ENCODE results near the gene ANKRD26. TPM values are rescaled to one million over a fixed set of nuclear protein-coding genes. Genes with fewer than 3 reads are reported as not detected.

The ANKRD26 gene
- total and polyA plus RNA-seq, 9 of the 15 experiments (the other 6 are each of a cell fraction or from before 2014, with no cell fraction given): 2.3 to 12.3 (median 4.9) TPM

DNA sequence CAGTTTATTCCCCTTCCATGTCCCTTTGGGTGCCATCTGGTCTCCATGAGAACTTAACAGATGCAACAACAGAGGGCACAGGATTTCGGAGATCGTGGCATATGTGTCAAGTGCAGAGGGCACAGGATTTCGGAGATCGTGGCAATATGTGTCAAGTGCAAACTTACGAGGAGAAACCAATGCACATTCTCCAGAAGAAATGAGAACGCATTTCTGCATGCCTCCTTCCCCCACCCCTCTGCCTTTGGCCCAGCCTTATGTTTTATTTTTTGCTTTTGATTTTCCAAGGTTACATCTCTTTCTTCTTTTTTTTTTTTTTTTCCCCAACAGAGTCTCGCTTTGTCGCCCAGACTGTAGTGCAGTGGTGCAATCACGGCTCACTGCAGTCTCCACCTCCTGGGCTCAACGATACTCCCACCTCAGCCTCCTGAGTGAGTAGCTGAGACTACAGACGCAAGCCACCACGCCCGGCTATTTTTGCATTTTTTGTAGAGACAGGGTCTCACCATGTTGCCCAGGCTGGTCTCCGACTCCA lies 586 bp upstream of the ANKRD26 start:
- Histone ChIP-seq H3K4me2 (ENCODE audit: insufficient read depth, low read length) (peak overlapping the region; percentile 90), H3K27ac (ENCODE audit: extremely low read depth, low read depth, low read length) (no peak overlapping the region), H3K79me2 (ENCODE audit: control insufficient read depth, insufficient read depth, low read length) (peaks cover 7% of the 10 kb centered on the region; the same call in 2 of the 3 replicates), H3K9ac (ENCODE audit: insufficient read depth in 1 of 2, low read depth in 2 of 2, low read length in 2 of 2) (peak overlapping the region; percentile 78 to 95; a peak in 3 of 4 replicates), H4K20me1 (replicated peaks; ENCODE audit: control insufficient read depth, insufficient read depth, low read length) (no peaks in the 10 kb centered on the region), H3K4me3 (peak overlapping the region; percentile 67), H3K9me3 (replicated peaks; ENCODE audit: control insufficient read depth, insufficient read depth, low read depth, low read length) (no peaks in the 10 kb centered on the region), H2AFZ (ENCODE audit: low read depth, low read length) (peak overlapping the region; percentile 99), H3K36me3 (ENCODE audit: control insufficient read depth, insufficient read depth, low read length) (no peaks in the 10 kb centered on the region), H3K4me1 (replicated peaks in 1 of 2; ENCODE audit: control insufficient read depth in 2 of 2, insufficient read depth in 2 of 2, low read length in 2 of 2) (peaks cover 0 to 5% of the 10 kb centered on the region in 2 experiments; a peak in 2 of 5 replicates), H3K27me3 (ENCODE audit: control insufficient read depth in 2 of 2, insufficient read depth in 2 of 2, low read length in 2 of 2) (no peaks in the 10 kb centered on the region), H3K9me1 (ENCODE audit: control insufficient read depth, insufficient read depth, low read length) (no peaks in the 10 kb centered on the region)
- ATAC-seq: no peak; the same call in 2 of the 3 replicates
- intact Hi-C loops (cut with micrococcal nuclease) (no loop called here), in situ Hi-C loops (cut with MboI) (no loop called here)
- no TSS peak for BruUV-seq (replicated peaks)
- DNase-seq (ENCODE audit: extremely low read depth in 1 of 4, low spot score in 3 of 4): peak in 1 of 4 experiments; percentile 9
- ChIA-PET POLR2A (interaction anchor here (0.6 to 1.8 kb wide), 5 partner anchors 10 to 67 kb away, joined by 3 to 5 read pairs (median 3); partner anchors contain the start of gene YME1L1), CTCF (ENCODE audit: low intra/inter-chr PET ratio) (no interaction called here)
- FAIRE-seq: no peak
- 19% methylated on average over 14 of the region's 14 CpGs for WGBS (ENCODE audit: insufficient coverage, low coverage, missing lambda C conversion rate)
- no peak for TF ChIP-seq ZNF76 (CRISPR knock-in tag; IDR thresholded peaks at IDR 0.05; ENCODE audit: borderline replicate concordance)
- TF ChIP-seq, protein P1, sequence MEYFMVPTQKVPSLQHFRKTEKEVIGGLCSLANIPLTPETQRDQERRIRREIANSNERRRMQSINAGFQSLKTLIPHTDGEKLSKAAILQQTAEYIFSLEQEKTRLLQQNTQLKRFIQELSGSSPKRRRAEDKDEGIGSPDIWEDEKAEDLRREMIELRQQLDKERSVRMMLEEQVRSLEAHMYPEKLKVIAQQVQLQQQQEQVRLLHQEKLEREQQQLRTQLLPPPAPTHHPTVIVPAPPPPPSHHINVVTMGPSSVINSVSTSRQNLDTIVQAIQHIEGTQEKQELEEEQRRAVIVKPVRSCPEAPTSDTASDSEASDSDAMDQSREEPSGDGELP (CRISPR knock-in tag; IDR thresholded peaks at IDR 0.05; ENCODE audit: borderline replicate concordance): no peak
- peak; percentile 26 for TF ChIP-seq SAP30 (IDR thresholded peaks at IDR 0.05; ENCODE audit: borderline replicate concordance, insufficient read depth, low read depth, low read length, poor library complexity, severe bottlenecking)
- TF ChIP-seq, protein P2, sequence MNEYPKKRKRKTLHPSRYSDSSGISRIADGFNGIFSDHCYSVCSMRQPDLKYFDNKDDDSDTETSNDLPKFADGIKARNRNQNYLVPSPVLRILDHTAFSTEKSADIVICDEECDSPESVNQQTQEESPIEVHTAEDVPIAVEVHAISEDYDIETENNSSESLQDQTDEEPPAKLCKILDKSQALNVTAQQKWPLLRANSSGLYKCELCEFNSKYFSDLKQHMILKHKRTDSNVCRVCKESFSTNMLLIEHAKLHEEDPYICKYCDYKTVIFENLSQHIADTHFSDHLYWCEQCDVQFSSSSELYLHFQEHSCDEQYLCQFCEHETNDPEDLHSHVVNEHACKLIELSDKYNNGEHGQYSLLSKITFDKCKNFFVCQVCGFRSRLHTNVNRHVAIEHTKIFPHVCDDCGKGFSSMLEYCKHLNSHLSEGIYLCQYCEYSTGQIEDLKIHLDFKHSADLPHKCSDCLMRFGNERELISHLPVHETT (CRISPR knock-in tag; conservative IDR thresholded peaks at IDR 0.05 in 1 of 2, IDR thresholded peaks at IDR 0.05 in 1 of 2): no peak
- no peak for TF ChIP-seq SMARCC2 (IDR thresholded peaks at IDR 0.05; ENCODE audit: low read depth)
- TF ChIP-seq SMAD4 (CRISPR knock-in tag; conservative IDR thresholded peaks at IDR 0.05): no peak
- TF ChIP-seq, protein P3, sequence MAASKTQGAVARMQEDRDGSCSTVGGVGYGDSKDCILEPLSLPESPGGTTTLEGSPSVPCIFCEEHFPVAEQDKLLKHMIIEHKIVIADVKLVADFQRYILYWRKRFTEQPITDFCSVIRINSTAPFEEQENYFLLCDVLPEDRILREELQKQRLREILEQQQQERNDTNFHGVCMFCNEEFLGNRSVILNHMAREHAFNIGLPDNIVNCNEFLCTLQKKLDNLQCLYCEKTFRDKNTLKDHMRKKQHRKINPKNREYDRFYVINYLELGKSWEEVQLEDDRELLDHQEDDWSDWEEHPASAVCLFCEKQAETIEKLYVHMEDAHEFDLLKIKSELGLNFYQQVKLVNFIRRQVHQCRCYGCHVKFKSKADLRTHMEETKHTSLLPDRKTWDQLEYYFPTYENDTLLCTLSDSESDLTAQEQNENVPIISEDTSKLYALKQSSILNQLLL (CRISPR knock-in tag; IDR thresholded peaks at IDR 0.05; ENCODE audit: borderline replicate concordance): no peak
- no peak for TF ChIP-seq SMAD1 (IDR thresholded peaks at IDR 0.05; ENCODE audit: low read depth, low read length, partially characterized antibody)
- no peak for TF ChIP-seq STAT5A (IDR thresholded peaks at IDR 0.05; ENCODE audit: borderline replicate concordance, low read length)
- no peak for TF ChIP-seq SRSF1 (IDR thresholded peaks at IDR 0.05; ENCODE audit: low read depth, low read length)
- TF ChIP-seq LARP7 (IDR thresholded peaks at IDR 0.05): no peak
- no peak for TF ChIP-seq SMARCA5 (IDR thresholded peaks at IDR 0.05)
- TF ChIP-seq, protein P4, sequence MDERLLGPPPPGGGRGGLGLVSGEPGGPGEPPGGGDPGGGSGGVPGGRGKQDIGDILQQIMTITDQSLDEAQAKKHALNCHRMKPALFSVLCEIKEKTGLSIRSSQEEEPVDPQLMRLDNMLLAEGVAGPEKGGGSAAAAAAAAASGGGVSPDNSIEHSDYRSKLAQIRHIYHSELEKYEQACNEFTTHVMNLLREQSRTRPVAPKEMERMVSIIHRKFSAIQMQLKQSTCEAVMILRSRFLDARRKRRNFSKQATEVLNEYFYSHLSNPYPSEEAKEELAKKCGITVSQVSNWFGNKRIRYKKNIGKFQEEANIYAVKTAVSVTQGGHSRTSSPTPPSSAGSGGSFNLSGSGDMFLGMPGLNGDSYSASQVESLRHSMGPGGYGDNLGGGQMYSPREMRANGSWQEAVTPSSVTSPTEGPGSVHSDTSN (CRISPR knock-in tag; IDR thresholded peaks at IDR 0.05; ENCODE audit: low read depth): no peak
- TF ChIP-seq, protein P4 (tag; conservative IDR thresholded peaks at IDR 0.05; ENCODE audit: low read depth): no peak

All from K562 (cell line).